ENCODE measurements around the gene PER2. TPM values are rescaled to one million over a fixed set of nuclear protein-coding genes. Genes with fewer than 3 reads are reported as not detected.

PER2 gene
- total and polyA plus RNA-seq, 12 donors = 1.4 to 19.0 (median 7.1) TPM

- DNase-seq (no peak), ATAC-seq (no peak)
- Histone ChIP-seq H3K27ac (no peak overlapping the region), H3K4me1 (peaks cover 2 to 80% (median 50%) of the 10 kb centered on the region in 9 donors), H3K27me3 (no peaks in the 10 kb centered on the region), H3K36me3 (no peaks in the 10 kb centered on the region), H3K4me3 (no peak overlapping the region), H3K9me3 (no peaks in the 10 kb centered on the region)
- no peak for TF ChIP-seq CTCF (IDR thresholded peaks at IDR 0.05)
- intact Hi-C loops (cut with DNase I) = no loop called here
- 91 to 94% methylated on average over 17 of the region's 17 CpGs for WGBS, 2 donors
Measured at GRCh38 chr2:238282861-238283738, 5.3 kb downstream of the PER2 start.

GRCh38 chr2:238281826-238282480 is 6.5 kb downstream of the PER2 start:
- ATAC-seq (no peak), DNase-seq (no peak)
- H3K27ac ChIP-seq = no peak overlapping the region
- H3K4me1 ChIP-seq = peaks cover 2 to 71% (median 44%) of the 10 kb centered on the region in 9 donors
- intact Hi-C loops (cut with DNase I) = no loop called here
- TF ChIP-seq CTCF (IDR thresholded peaks at IDR 0.05) = no peak
- H3K36me3 ChIP-seq = peaks cover 0 to 11% (median 2%) of the 10 kb centered on the region in 9 donors
- no peaks in the 10 kb centered on the region for H3K27me3 ChIP-seq
- 84 to 86% methylated on average over 13 of the region's 13 CpGs for WGBS, 2 donors
- no peak overlapping the region for H3K4me3 ChIP-seq
- H3K9me3 ChIP-seq = no peaks in the 10 kb centered on the region

GRCh38 chr2:238280083-238280825 is 8.2 kb downstream of the PER2 start:
- DNase-seq = no peak
- Histone ChIP-seq H3K36me3 (peaks cover 0 to 28% (median 17%) of the 10 kb centered on the region in 9 donors), H3K4me3 (no peak overlapping the region), H3K4me1 (peaks cover 0 to 54% (median 27%) of the 10 kb centered on the region in 9 donors), H3K27me3 (no peaks in the 10 kb centered on the region), H3K27ac (no peak overlapping the region), H3K9me3 (no peaks in the 10 kb centered on the region)
- intact Hi-C loops (cut with DNase I) = no loop called here
- ATAC-seq = no peak
- 91 to 95% methylated on average over 12 of the region's 12 CpGs for WGBS, 2 donors
- no peak for TF ChIP-seq CTCF (IDR thresholded peaks at IDR 0.05)

GRCh38 chr2:238279324-238279682 is 9.1 kb downstream of the PER2 start:
- no peak for TF ChIP-seq CTCF (IDR thresholded peaks at IDR 0.05)
- 87 to 94% methylated on average over 6 of the region's 6 CpGs for WGBS, 2 donors
- peaks cover 0 to 46% (median 18%) of the 10 kb centered on the region in 9 donors for H3K4me1 ChIP-seq
- H3K27ac ChIP-seq = no peak overlapping the region
- intact Hi-C loops (cut with DNase I) = no loop called here
- no peaks in the 10 kb centered on the region for H3K27me3 ChIP-seq
- no peak for DNase-seq
- ATAC-seq = peak in 1 of 8 donors; percentile 4
- peaks cover 0 to 38% (median 24%) of the 10 kb centered on the region in 9 donors for H3K36me3 ChIP-seq
- H3K4me3 ChIP-seq = no peak overlapping the region
- H3K9me3 ChIP-seq = no peaks in the 10 kb centered on the region
